NOMO-1 treated with dmso at 0.1 percent for 144 hours (cell line): ENCODE results near the gene PNO1.

ENCODE experiments used
- DNase-seq: peaks from one replicate; lab custom pipeline; 2025; ENCODE audit not compliant: unreplicated experiment; lab: John Stamatoyannopoulos, UW

The PNO1 gene

DNA sequence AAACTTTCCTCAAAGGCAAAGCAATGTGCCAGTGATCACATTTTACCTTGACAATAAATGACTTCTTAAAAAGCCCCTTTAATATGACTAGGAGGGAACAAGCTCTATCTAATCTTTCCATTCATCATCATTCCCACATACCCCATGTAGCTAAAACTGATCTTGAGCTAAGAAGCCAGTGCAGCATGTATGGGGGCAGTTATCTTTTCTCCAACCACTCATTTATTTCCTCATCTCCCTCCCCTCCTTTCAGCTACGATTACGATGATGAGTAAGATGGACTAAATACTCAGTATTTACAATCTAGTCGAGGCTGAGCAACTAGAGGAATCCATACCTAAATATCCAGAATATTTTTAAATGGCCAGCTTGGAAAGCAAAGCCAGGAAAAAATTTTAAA lies 35.5 kb downstream of the PNO1 start:
- DNase-seq: no peak

DNA sequence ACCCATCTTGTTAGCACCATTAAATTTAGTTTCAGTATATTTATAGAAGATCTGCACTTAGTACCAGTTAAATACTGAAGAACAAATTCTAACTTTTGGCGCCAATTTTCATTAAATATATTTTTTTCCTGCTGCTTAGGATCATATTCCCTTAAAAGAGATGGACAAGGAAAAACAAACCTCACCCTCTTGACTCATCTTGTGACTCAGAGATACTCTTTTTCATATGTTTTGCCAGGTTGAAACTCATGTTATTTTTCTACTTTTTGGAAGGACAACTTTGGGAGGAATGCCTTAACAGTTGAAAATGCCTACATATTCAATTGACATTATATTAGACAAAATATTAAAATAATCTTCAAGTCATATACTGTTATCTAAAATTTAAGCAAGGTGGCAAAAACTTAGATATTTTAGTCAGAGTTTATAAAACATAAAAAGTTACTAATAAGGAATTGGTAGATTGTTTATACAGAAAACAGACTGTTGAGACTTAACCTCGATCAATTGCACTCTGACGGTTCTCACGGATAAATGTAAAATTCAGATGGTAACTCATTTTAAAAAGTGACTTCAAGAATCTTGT lies 36.2 kb downstream of the PNO1 start:
- DNase-seq: no peak

DNA sequence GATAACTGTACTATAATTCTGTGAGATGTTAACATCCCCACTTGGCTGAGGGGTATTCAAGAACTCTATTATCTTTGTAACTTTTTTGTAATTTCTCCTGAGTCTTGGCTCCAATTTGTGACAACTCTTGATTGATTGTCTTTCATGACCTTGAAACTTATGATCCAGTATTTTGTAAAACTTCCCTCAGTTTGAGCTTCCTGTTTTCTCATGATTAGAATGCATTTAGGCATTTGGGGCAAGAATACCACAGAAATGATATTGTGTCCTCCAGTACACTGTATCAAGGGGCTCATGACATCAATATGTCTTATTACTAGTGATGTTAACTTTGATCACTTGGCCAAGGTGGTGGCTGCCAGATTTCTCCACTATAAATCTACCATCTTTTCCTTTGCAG lies 37.4 kb downstream of the PNO1 start:
- no peak for DNase-seq

DNA sequence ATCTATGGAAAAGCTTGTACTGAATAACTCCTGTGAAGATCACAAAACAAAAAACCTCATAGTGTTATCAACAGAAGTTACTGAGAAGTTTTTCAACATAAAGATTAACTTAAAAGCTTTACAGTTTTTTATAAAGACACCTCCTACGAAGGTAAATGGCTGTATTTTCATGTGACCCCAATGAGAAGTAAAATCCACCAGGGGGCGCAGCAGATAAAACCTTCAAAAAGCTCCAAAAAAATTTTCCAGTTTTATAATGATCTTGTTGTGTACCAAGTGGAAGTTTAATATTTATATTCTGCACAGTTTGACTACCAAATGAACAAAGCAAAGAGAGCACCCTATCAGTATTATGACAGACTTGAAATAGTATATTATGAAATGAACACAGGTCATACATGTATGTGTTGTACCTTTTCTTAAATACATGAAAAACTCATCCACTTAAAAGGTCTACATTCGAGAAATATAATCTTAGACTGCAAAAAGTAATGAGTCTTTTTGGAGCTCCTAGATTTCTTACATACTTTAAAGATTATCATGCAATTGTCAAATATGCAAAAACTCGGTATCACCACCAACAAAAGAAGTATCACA lies 38.5 kb downstream of the PNO1 start:
- DNase-seq: peak; percentile 7

DNA sequence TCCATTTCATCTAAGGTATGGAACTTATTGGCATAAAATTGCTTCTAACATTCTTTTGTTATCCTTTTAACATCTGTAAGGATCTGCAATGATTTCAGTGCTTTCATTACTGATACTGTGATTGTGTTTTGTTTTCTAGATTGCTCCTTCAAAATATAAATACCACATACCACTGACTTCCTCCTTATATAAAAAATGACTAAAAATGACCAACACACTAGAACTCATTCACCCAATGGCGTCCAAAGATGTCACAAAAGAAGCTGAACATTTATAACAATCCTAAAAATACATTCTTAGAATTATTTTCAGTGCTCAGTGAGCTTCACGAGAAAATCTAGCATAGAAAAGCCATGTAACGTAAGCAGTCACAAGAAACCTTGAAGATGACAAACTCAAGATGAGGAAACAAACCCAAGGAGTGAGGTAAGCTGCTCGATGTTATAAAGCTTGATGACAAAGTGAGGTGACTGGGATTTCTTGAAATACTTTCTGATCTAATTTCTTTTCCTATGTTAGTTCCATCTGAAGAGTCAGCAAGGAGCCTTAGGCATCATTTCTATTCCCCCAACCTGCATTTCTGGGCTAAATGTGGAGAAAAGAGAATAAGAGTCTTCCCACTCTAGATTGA lies 42.6 kb downstream of the PNO1 start:
- DNase-seq: no peak

DNA sequence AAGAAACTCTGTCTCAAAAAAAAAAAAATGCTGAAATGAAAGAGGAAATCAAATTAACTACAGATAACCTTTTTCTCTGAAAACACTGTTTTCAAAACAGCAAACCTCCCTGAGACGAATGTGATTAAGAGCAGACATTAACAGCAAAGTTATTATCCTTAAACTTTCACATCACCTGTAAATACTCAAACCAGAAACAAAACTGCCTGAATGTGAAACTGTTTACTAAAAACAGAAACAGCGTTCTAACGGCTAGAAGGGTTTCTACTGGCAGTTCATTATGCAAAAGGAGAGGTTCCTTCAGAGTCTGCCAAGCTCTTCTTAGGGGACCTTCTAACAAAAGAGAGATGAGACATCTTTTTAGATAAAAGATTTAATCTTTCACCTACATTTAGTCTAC lies 45.9 kb downstream of the PNO1 start:
- no peak for DNase-seq

DNA sequence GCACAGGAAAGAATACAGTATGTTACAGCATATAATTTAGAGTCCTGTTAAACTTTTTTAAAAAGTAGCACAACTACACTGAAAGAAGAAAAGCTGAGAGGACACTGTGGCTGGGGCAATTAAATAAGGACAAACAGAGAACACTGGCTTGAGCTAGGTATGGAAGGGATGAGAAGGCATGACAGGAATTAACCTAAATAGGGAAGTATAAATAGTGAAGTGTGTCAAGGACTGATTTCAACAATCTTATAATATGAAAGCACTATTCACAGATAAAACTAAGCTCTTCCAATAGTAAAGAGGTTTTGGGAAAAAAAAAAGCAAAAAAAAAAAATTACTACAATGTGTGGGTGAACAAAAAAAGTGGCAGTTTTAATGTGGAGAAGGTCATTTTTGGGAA lies 49.1 kb downstream of the PNO1 start:
- no peak for DNase-seq

DNA sequence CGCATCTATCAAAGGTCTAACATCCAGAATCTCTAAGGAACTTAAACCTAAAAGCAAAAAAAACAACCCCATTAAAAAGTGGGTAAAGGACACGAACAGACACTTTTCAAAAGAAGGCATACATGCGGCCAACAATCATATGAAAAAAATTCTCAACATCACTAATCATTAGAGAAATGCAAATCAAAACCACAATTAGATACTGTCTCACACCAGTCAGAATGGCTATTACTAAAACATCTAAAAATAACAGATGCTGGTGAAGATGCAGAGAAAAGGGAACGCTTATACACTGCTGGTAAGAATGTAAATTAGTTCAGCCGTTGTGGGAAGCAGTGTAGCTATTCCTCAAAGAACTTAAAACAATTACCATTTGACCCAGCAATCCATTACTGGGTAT lies 56.7 kb downstream of the PNO1 start:
- no peak for DNase-seq

DNA sequence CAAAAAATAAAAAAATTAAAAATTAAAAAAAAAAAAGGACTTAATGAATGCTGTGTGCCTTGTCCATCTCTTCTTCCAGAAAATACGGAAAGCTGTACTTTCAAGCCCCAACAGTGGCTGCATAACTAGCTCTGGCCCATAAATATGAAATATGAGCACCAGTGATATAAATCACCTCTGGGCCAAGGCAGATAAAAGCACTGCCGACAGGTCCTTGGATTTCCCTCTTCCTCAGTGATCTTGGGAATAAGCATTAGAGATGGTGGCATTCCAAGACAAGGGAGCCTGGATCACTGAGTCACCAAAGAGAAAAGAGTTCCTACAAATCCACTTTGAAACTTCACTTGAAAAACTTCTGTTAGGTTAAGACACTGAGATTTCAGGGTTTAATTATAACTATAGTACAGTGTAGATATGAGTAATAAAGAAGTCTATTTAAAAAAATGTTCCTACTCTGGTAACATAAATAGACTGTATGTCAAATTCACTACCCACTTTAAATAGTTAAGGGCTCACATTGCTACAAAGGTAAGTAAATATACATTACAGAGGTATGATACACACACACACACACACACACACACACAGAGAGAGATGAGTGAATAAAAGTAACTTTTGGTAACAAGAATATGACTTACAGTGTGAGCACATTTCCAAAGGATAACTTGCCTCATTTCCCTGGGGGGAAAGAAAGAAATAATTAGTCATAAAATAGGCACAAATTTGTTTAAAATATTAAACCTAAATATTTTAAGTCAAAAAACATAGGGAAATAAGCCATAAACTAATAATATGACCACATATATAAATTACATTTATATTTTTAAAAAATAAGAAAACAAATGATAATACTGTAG lies 59.0 kb downstream of the PNO1 start:
- no peak for DNase-seq

DNA sequence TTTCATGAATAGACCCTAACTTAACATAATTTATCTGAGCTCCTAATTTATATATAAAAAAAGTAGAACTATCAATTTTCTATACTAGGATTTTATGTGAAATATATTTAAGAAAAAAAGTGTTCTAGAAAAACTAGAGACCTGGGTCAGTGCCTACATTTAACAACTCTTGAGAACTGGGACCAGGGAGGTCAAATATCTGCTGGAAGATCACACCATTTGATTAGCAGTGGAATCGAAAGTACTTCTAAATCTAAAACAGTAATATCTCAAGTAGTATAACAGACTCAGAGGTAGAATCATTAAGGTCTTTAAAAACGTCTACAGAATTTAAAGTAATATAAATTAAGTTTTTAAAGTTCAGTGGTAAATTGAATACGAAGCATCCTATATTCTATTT lies 60.0 kb downstream of the PNO1 start:
- DNase-seq: no peak

DNA sequence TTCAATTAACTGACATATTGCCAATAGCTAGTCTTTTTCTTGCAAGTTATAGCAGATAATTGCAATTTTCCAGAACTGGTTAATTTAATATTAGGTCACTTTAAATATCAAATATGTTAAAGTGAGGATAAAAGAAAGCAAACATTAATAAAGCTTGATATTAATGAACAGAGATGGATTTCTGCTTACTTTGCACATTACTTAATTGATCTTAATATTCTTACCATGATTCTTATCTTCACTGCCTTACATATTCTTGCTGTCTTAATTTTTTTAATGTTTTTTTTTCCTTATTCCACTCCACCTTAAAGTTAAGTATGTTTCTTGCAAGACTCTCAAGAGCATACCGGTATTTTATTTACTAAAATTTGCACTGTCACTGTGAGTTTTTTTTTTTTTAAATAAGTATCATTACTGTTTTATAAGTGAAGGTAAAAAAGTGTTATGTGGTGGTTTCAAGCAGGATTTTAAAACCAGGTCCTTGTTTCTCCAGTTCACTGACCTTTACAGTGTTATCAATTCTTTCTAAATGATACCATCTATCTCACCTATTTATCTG lies 60.7 kb downstream of the PNO1 start:
- DNase-seq: no peak

DNA sequence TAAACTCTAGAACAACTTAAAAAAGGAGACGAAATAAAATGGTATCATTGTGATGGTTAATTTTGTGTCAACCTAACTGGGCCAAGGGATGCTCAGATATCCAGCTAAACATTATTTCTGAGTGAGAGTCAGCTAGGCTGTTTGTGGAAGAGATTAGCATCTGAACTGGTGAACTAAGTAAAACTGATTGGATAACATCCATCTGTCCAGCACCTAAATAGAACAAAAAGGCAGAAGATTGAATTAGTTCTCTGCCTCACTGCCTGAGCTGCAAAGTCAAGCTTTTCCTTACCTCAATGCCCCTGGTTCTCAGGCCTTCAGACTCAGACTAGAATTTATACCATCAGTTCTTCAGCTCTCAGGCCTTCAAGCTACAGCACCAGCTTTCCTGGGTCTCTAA lies 64.6 kb downstream of the PNO1 start:
- DNase-seq: no peak

DNA sequence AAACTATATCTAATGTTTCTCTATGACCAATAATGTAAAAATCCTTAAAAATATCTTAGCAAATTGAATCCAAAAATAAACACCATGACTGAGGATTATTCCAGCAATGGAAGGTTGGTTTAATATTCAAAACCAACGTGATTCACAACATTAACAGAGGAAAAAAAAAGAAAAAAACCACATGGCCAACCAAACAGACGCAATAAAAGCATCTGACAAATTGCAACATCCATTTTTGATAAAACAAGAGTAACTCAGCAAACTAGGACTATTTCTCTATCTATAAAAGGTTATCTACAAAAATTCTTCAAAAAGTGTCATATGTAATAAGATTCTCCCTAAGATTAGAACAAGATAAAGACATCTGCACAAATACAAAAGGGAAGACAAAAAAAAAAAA lies 65.7 kb downstream of the PNO1 start:
- no peak for DNase-seq

DNA sequence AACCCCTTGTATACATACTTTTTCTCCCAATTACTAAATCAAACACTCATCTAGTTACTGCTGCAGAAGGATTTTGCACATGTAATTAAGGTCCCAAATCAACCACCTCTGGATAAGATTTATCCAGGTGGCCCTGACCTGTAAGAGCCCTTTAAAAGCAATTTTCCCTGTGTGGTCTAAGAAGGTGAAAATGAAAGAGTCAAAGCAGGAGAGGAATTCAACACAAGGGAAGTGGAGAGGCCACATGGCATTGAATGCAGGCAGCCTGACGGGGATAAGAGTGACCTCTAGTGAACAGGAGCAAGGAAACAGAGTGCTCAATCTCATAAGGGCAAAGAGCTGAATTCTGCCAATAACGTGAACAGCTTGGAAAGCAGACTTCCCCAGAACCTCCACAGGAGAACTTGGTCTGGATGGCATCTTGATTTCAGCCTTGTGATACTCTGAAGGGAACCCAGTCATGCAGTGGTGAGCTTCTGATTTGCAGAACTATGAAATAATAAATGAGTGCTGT lies 67.5 kb downstream of the PNO1 start:
- peak; percentile 22 for DNase-seq
